Measurements from ENCODE around the gene GREM2.

GRCh38 chr1:240498335-240498734 lies 113.6 kb downstream of the GREM2 start:
- TF ChIP-seq REST (IDR thresholded peaks at IDR 0.05; ENCODE audit: low read depth) (no peak), RAD21 (IDR thresholded peaks at IDR 0.05; ENCODE audit: low read depth) (no peak), ZBTB7A (IDR thresholded peaks at IDR 0.05; ENCODE audit: low read depth) (no peak), CEBPB (IDR thresholded peaks at IDR 0.05) (no peak), FOXM1 (IDR thresholded peaks at IDR 0.05; ENCODE audit: borderline replicate concordance, low read depth) (no peak), YY1 (IDR thresholded peaks at IDR 0.05; ENCODE audit: low read depth) (no peak), EP300 (IDR thresholded peaks at IDR 0.05; ENCODE audit: borderline replicate concordance) (no peak)
